GM18505 (cell line): ENCODE measurements around the gene SOHLH1.
"Not testable (repeated sequence)": the region's sequence is repeated elsewhere in the genome, so short reads cannot be mapped to it uniquely, and the experiment has no call there.

Experiments used
- ATAC-seq: cut with Tn5 transposase; IDR thresholded peaks from one replicate; pipeline ENCODE4 v1.9.1; 2021; ENCODE audit not compliant: unreplicated experiment
- POLR2A ChIP-seq: IDR thresholded peaks from 4 replicates; pipeline ENCODE4 v1.6.1; 2011; ENCODE audit warnings: borderline replicate concordance; ENCODE audit not compliant: insufficient read depth, insufficient read length; ENCODE audit errors: extremely low read depth

Gene SOHLH1

GRCh38 chr9:135671591-135672041, 27.7 kb downstream of the SOHLH1 start:
- ATAC-seq, result no peak

GRCh38 chr9:135670721-135671590, 28.3 kb downstream of the SOHLH1 start:
- no peak for TF ChIP-seq POLR2A
- ATAC-seq, result no peak

More at GRCh38 chr9:135671591-135672041, 27.7 kb downstream of the SOHLH1 start:
- no peak for TF ChIP-seq POLR2A

- ATAC-seq, result no peak
These were observed 29.5 kb downstream of the SOHLH1 start for GRCh38 chr9:135669616-135670285.

GRCh38 chr9:135669018-135669417, 30.3 kb downstream of the SOHLH1 start:
- ATAC-seq, result not testable (repeated sequence)

More at GRCh38 chr9:135669616-135670285, 29.5 kb downstream of the SOHLH1 start:
- TF ChIP-seq POLR2A, result no peak

GRCh38 chr9:135667463-135668001, 31.7 kb downstream of the SOHLH1 start:
- ATAC-seq, result no peak
- no peak for TF ChIP-seq POLR2A

GRCh38 chr9:135666534-135667462, 32.5 kb downstream of the SOHLH1 start:
- no peak for TF ChIP-seq POLR2A
- no peak for ATAC-seq

- no peak for TF ChIP-seq POLR2A
- ATAC-seq, result no peak
These were observed 33.5 kb downstream of the SOHLH1 start for GRCh38 chr9:135665795-135666189.

GRCh38 chr9:135664801-135665794, 34.2 kb downstream of the SOHLH1 start:
- no peak for TF ChIP-seq POLR2A
- ATAC-seq, result no peak

GRCh38 chr9:135664266-135664665, 35.0 kb downstream of the SOHLH1 start:
- TF ChIP-seq POLR2A, result no peak
- ATAC-seq, result no peak

- no peak for ATAC-seq
- TF ChIP-seq POLR2A, result no peak
These were observed 35.4 kb downstream of the SOHLH1 start for GRCh38 chr9:135663857-135664256.

GRCh38 chr9:135663451-135663770, 35.9 kb downstream of the SOHLH1 start:
- TF ChIP-seq POLR2A, result no peak
- no peak for ATAC-seq
